HG02840 (cell line): Measurements from ENCODE around the gene OR2J3.
"Not testable (repeated sequence)": the region's sequence is repeated elsewhere in the genome, so short reads cannot be mapped to it uniquely, and the experiment has no call there.

Experiments used
- ATAC-seq: cut with Tn5 transposase; IDR thresholded peaks from one replicate; pipeline ENCODE4 v1.9.1; 2021; ENCODE audit warnings: mild to moderate bottlenecking, moderate library complexity, moderate number of reproducible peaks; ENCODE audit not compliant: unreplicated experiment, low FRiP score

The OR2J3 gene

DNA sequence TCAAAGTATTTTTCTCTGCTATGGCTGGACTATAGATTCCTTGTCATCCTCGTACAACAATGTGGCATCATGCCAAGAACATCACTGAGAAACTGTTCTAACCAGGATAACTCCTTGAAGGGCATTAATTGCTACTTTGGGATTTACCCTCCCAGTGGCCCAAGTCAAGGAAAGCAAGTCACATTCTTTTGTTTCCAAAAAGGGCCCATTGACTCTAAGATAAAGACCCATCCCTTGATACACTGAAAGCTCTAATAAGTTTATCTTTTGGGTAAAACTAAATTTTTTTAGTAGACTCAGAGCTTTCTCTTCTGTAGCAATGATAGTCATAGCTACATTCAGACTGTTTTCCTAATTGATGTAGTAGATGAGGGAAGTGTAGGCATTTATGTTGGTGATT lies at the start of gene OR2J3:
Gene OR2J3 (plus strand): TSS at position 301 of the 400 bp plus-strand sequence. CDS start 3,833 bp downstream, outside the sequence.
- ATAC-seq: no peak

DNA sequence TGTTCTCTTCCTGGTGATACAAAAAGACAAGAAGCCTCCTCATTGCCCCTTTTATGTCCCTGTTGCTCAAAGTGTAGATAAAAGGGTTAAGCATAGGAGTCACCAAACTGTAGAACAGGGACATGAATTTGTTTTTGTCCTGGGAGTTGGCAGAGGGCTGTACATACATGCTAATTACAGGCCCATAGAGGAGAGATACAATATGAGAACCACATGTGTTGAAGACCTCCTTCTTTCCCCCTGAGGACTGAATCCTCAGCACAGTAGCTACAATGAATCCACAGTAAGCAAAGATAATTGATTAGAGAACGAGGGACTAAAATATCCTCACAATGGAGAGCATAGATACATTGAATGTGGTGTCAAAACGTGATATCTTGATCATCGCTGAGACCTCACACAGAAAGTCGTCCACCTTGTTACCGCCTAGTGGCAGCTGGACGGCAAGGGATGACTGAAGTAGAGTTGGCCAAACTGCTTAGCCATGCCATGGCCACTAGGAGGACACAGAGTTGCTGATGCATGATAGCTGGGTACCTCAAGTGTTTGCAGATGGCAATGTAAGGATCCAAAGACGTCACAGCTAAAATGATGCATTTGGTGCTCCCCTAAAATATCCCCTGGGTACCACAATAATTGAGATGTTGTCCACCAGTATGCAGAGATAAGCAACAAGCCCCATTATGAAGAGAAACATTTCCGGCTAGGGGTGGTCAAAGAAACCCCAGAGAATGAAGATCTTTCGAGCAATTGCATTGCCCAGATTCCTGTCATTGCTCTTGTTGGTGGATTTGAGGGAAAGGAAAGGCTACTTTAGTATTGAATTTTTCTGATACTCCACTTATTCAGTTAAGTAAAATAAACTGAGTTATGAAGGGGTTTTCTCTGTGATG lies 35.8 kb upstream of the OR2J3 start:
- ATAC-seq: no peak

DNA sequence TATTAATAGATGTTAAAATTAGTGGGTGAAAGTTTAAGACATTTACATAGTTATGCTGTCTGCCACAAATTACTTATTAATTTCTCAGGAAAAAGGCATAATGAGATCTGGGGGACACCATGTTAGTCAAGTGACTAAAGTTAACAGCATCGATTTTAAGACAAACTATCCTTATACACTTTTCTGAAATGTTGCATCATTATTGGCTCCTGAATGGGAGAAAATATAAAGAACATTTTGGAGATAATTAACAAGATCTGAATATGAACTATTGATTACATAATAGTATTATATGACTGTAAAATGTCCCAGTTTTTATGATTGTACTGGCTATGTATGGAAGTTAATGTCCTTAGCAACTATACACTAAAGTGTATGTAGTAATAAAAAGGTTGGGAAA lies 28.7 kb upstream of the OR2J3 start:
- ATAC-seq: no peak

DNA sequence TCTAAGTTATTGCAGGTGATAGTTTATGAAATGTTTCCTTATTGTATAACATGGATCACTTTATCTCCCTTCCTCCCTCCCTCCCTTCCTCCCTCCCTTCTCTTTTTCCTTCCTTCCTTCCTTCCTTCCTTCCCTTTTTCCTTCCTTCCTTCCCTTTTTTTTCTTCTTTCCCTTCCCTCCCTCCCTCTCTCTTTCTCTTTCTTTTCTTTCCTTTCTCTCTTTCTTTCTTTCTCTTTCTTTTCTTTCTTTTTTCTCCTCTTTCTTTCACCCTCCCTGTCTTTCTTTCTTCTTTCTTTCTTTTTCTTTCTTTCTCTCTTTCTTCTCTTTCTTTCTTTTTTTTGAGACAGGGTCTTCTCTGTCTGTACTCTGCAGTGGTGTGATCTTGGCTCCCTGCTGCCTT lies 26.5 kb upstream of the OR2J3 start:
- ATAC-seq: no peak

DNA sequence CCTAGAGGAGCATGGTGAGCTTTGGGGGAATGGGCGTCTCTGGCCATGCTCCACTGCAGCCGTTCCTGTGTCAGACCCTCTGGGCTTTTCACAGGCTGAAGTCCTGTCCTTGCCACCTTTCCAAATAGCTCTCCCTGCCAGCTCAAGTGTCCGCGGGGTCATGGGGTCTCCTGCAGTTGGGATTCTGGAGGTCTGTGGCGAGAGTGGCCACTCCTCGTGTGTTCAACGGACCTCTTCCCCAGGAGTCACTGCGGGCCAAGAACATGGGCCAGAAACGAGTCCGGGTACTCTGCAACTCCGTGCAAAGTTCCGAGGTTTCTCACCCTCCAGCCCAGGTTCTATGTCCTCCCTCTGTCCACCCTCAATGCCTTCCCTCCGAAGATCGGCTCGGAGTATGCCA lies 25.4 kb upstream of the OR2J3 start:
- ATAC-seq: no peak

DNA sequence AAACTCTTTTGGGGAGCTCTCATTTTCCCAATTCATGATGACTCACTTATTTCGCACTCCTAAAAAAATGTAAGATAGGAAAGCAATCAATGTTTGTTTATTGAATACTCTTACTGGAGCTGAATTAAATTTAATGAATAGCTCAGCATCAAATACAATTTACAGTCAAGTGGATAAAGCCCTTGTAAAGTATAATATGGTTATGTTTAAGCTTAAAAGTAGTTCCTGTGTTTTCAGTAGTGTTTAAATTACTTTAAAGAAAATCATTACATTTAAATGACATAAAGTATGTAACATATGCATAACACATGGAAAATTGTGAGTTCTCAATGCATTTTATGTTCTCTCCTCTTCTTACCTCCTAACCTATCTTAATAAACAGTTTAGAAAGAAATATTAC lies 20.6 kb upstream of the OR2J3 start, which contains the start of gene OR2B3:
Gene OR2B3 (minus strand): TSS at position 101 of the 400 bp plus-strand sequence. CDS start 65 bp downstream, at position 36.
- ATAC-seq: no peak

DNA sequence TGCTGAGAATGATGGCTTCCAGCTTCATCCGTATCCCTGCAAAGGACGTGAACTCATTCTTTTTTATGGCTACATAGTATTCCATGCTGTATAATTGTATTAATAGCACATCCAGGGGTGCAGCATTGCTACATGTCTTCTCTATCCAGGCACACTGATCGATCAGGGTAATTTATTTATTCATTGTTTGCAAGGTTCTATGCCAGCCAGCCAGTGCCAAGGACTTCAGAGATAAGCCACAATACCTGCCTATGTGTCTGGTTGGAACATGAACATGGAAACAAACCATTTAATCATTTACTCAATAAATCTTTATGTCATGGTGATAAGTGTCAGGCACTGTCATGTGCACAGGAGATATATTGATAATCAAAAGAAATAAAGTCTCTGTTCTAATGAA lies 14.9 kb upstream of the OR2J3 start:
- no peak for ATAC-seq

DNA sequence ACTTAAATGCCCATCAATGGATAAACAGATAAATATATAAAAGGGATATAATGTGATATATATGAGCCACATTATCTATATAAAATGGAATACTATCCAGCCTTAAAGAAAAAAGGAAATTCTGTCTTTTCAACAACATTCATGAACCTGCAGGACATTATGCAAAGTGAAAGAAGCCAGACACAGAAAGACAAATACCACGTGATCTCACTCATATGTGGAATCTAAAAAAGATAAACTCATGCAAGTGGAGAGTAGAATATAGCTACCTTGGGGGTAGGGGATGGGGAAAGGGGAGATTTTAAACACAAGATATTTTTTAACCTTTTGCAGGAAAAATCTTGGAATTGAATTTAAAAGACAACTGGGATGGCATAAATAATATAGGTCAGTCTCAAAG lies 10.1 kb upstream of the OR2J3 start:
- ATAC-seq: no peak

DNA sequence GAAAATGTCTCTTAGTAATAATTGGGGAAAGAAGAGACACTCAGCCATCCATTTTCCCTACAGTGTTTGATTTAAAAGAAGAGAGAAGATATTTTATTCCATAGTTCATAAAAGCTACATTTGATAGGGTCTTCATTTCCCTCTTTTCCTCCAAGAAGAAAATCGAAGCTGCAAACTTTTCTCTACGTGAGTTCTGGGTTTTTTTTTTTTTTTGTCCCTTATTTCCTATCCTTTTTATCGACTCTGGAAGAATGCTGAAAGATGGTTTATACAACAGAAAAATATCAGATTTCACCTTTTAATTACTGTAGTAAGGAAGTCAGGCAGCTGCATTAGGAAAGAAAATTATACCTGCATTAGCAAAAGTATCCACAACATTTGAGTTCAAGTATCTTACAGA lies 8.7 kb upstream of the OR2J3 start, which contains the start of gene OR2J1:
Gene OR2J1 (plus strand): TSS at position 301 of the 400 bp plus-strand sequence. CDS start 1,453 bp downstream, outside the sequence.
- no peak for ATAC-seq

DNA sequence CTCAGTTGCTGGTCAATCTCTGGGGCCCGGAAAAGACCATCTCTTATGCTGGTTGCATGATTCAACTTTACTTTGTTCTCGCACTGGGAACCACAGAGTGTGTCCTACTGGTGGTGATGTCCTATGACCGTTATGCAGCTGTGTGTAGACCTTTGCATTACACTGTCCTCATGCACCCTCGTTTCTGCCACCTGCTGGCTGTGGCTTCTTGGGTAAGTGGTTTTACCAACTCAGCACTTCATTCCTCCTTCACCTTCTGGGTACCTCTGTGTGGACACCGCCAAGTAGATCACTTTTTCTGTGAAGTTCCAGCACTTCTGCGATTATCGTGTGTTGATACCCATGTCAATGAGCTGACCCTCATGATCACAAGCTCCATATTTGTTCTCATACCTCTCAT lies 4.3 kb downstream of the OR2J3 start:
- ATAC-seq: no peak

DNA sequence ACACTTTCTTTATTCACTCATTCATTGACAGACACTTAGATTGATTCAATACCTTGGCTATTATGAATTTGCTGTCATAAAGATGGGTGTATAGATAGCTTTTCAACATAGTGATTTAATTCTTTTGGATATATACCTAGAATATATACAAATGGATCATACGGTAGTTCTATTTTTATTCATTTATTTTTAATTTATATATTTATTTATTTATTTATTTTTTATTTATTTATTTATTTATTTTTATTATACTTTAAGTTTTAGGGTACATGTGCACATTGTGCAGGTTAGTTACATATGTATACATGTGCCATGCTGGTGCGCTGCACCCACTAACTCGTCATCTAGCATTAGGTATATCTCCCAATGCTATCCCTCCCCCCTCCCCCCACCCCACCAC lies 7.1 kb downstream of the OR2J3 start:
- not testable (repeated sequence) for ATAC-seq

DNA sequence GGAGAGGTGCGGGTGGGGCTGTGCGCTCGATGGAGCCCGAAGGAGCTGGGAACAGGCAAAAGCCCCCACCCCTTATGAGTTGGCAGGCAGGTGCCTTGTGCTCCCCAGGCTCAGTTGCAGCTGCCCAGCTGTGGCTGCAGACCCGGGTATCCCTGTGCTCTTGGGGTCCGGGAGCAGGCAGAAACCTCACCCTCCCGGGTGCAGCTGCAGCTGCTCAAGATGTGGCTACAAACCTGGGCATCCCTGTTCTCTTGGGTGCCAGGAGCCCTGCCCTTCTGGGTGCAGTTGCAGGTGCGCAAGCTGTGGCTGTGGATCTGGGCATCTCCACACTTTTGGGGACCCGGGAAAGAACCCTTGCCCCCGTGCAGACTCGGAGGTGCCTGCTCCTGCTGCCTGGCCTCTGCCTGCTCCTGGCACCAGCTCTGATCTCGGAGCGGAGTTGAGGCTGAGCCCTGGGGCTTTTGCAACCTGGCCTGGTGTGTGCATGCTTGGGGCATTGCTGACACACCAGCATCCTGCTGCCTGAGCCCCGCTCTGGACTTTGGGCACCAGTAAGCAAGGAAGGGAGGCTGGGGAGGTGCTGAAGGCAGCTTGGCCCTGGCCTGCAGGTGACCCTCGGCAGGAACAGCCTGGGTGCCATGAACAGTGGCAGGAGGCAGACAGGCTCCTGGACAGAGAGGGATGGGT lies 21.6 kb downstream of the OR2J3 start:
- no peak for ATAC-seq

DNA sequence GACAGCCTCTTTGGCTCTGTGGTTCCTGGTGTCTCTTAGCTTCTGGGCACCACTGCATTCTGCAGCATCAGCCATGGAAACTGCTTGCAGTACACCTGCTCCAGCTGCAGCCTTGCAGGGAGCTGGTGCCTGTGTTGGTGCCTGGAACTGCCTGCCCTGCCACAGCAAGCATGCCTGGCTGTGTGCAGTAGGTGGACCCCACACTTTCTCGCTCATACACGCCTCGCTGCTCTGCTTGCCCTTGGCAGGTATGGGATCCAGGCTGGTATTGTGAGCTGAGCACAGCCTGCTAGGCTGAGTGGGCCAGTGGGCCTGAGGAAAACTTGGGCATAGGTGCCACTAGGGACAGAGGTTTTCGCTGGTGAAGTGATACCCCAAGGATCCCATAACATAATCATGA lies 22.8 kb downstream of the OR2J3 start:
- no peak for ATAC-seq

DNA sequence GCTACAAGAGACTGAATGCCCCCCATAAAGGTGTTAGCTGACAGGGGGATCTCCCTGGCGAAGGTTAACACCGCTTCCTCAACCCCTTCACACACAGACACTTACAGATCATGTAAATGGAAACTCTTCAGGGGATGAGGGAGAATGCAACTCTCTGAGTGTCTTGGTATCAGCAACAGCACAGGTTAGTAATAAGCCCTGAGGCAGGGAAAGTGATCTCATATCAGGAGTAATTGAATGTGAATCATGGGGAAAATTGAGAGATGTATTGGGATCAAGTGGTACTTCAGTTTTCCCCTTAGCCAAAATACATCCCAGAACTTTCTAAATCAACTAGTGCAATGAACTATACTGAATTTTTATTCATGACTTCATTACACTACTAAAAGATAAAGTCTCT lies 23.8 kb downstream of the OR2J3 start:
- ATAC-seq: no peak

DNA sequence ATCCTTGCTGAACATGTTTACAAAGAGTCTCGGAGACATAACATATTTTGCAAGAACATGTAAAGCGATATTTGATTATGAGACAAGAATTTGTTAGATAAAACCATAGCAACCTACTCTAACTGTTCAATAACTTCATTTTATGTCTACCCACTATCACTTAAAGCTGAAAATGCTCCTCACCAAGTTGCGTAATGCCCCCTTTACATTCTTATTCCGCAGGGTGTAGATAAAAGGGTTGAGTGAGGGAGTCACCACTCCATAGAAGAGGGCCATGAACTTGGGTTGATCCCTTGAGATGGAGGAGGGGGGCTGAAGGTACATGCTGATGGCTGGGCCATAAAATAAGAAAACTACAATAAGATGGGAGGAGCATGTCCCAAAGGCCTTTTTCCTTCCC lies 29.9 kb downstream of the OR2J3 start:
- no peak for ATAC-seq

DNA sequence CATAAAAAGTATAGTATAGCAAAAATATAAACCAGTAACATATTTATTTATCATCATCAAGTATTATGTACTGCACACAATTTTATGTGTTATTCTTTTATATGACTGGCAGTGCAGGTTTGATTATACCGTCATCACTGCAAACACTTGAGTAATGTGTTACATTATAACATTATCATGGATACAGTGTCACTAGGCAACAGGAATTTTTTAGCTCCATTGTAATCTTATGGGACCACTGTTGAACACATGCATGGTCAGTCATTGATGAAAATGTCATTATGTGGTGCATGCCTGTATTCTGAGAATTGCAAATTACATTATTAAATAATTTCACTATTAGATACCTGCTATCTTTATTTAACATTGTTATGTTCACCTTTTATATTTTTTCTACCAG lies 33.7 kb downstream of the OR2J3 start:
- ATAC-seq: no peak

DNA sequence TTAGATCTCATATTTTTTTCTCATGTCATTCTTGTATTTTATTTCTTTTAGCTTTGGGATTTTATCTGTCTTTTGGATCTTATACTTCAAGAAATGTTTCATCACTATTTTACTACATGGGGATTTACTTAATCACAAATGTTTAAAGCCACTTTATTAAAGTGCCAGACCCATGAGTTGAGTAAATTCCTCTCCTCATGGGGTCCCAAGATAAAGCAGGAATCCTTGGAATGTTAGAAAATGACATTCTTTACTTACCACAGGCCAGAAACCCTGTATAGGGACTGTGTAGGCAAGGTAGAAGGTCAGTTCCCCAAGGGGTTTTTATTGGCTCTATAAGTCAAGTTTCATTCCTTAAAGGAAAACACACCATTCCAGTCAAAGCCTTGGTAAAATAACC lies 34.5 kb downstream of the OR2J3 start:
- ATAC-seq: no peak

DNA sequence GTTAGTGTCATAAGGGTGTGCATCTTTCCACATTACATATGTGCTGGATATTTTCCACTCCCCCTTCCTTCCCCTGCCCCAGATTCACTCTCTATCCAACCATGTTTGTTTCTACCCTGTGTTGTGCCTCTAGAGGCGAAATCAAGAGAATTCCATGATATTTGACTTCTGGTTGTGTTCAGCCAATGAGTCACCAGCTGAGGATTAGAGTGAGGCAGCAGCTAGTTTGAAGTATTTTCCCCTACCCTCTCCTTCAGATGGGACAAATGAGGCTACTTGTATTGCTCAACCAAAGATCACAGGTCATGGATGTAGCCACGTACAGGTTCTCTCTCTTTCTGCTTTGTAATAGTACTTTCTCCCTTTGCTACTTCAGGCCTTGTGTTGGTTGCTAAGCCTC lies 38.3 kb downstream of the OR2J3 start:
- ATAC-seq: no peak

DNA sequence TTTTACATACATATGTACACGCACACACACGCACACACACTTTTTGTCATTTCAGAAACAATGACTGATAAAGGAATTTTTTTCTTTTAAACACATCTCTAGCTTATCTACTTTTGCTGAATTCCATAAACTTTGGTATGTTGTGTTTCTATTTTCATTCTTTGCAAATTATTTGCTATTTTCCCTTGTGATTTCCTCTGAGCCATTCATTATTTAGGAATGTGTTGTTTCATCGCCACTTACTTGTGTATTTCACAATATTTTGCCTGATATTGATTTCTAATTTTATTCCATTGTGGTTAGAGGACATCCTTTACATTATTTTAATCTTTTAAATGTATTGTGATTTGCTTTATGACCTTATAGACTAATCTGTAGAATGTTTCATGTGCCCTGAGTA lies 39.2 kb downstream of the OR2J3 start:
- no peak for ATAC-seq

DNA sequence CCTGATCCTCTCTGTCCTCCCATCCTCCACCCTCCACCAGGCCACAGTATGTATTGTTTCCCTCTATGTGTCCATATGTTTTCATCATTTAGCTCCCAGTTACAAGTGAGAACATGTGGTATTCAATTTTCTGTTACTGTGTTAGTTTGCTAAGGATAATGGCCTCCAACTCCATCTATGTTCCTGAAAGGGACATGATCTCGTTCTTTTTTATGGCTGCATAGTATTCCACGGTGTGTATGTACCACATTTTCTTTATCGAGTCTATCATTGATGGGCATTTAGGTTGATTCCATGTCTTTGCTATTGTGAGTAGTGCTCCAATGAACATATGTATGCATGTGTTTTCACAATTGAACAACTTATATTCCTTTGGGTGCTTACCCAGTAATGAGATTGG lies 41.6 kb downstream of the OR2J3 start:
- not testable (repeated sequence) for ATAC-seq

DNA sequence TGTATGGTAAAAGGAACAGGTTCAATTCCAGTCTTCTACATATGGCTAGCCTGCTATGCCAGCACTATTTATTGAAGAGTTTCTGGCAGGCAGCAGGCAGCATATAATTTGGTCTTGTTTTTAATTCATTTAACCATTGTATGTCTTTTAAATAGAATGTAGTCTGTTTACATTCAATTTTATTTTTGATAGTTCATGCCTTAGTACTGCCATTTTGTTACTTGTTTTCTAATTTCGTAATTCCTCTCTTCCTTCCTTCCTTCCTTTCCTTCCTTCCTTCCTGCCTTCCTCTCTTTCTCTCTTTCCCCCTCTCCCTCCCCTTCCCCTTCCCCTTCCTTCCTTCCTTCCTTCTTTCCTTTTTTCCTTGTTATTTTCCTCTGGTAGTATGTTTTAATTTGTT lies 45.2 kb downstream of the OR2J3 start:
- no peak for ATAC-seq

DNA sequence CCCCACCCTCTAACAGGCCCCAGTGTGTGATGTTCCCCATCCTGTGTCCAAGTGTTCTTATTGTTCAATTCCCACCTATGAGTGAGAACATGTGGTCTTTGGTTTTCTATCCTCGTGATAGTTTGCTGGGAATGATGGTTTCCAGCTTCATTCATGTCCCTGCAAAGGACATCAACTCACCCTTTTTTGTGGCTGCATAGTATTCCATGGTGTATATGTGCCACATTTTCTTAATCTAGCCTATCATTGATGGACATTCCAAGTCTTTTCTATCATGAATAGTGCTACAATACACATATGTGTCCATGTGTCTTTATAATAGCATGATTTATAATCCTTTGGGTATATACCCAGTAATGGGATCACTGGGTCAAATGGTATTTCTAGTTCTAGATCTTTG lies 47.3 kb downstream of the OR2J3 start:
- ATAC-seq: not testable (repeated sequence)
